Activated CD8-positive, alpha-beta memory T cell treated with anti-CD3 and anti-CD28 coated beads for 4 hours (primary cell): Measurements from ENCODE around the gene ACAN.

ENCODE experiments used
- DNase-seq, 2 donors: peaks; one replicate each; pipeline ENCODE4 v3.0.0-alpha.2; 2020; ENCODE audit warnings: low read depth in 2 of 2

Gene ACAN

GRCh38 chr15:88803241-88803919, at the start of gene ACAN:
ACAN (plus strand) TSS chr15:88803436; CDS start chr15:88836207, 32,771 bp downstream.
- DNase-seq = no peak

GRCh38 chr15:88756521-88756920, 46.7 kb upstream of the ACAN start:
- no peak for DNase-seq

GRCh38 chr15:88756921-88757320, 46.3 kb upstream of the ACAN start:
- no peak for DNase-seq

- no peak for DNase-seq
Measured at GRCh38 chr15:88759872-88760271, 43.4 kb upstream of the ACAN start.

- no peak for DNase-seq
Measured at GRCh38 chr15:88764448-88764847, 38.8 kb upstream of the ACAN start.

- DNase-seq = no peak
Measured at GRCh38 chr15:88765212-88765611, 38.0 kb upstream of the ACAN start.

GRCh38 chr15:88769161-88769971, 33.9 kb upstream of the ACAN start:
- no peak for DNase-seq

- no peak for DNase-seq
Measured at GRCh38 chr15:88775776-88776175, 27.5 kb upstream of the ACAN start.

- DNase-seq = no peak
Measured at GRCh38 chr15:88776646-88777045, 26.6 kb upstream of the ACAN start.

- DNase-seq = no peak
Measured at GRCh38 chr15:88779944-88780343, 23.3 kb upstream of the ACAN start.

GRCh38 chr15:88782465-88782864, 20.8 kb upstream of the ACAN start:
- no peak for DNase-seq

- DNase-seq = no peak
Measured at GRCh38 chr15:88785217-88785616, 18.0 kb upstream of the ACAN start.

GRCh38 chr15:88788036-88788435, 15.2 kb upstream of the ACAN start:
- no peak for DNase-seq

- no peak for DNase-seq
Measured at GRCh38 chr15:88788816-88789215, 14.4 kb upstream of the ACAN start.

- no peak for DNase-seq
Measured at GRCh38 chr15:88790486-88790885, 12.8 kb upstream of the ACAN start.

GRCh38 chr15:88791637-88792036, 11.6 kb upstream of the ACAN start:
- no peak for DNase-seq

GRCh38 chr15:88792342-88793282, 10.6 kb upstream of the ACAN start:
- DNase-seq = no peak

- no peak for DNase-seq
Measured at GRCh38 chr15:88794001-88794400, 9.2 kb upstream of the ACAN start.

- no peak for DNase-seq
Measured at GRCh38 chr15:88797663-88798339, 5.4 kb upstream of the ACAN start.

GRCh38 chr15:88799341-88799740, 3.9 kb upstream of the ACAN start:
- no peak for DNase-seq

GRCh38 chr15:88800026-88800425, 3.2 kb upstream of the ACAN start:
- no peak for DNase-seq

- DNase-seq = no peak
Measured at GRCh38 chr15:88800738-88801137, 2.5 kb upstream of the ACAN start.
